Measurements from ENCODE around the gene ATXN10.
A peak's percentile ranks its signal among the peaks of the same experiment; 100 is the strongest.

Gene ATXN10

DNA sequence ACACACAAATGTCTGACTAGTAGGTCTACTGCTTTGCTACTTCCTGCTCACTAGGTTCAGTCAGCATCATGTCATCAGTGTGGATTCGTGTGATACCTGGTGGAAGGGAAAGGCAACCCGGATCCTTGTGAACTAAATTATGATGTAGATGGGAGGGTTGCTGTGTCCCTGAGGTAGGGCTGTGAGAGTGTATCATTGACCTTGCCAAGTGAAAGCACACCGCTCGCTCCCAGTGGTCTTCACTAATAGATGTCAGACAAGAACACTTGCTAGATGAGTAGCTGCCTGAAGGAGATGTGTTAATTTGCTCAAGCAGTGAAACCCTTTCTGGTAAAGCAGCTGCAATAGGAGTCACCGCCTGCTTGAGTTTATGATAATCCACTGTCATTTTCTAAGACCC lies 185.9 kb downstream of the ATXN10 start:
- no peak for DNase-seq (ENCODE audit: low read depth, low spot score)

DNA sequence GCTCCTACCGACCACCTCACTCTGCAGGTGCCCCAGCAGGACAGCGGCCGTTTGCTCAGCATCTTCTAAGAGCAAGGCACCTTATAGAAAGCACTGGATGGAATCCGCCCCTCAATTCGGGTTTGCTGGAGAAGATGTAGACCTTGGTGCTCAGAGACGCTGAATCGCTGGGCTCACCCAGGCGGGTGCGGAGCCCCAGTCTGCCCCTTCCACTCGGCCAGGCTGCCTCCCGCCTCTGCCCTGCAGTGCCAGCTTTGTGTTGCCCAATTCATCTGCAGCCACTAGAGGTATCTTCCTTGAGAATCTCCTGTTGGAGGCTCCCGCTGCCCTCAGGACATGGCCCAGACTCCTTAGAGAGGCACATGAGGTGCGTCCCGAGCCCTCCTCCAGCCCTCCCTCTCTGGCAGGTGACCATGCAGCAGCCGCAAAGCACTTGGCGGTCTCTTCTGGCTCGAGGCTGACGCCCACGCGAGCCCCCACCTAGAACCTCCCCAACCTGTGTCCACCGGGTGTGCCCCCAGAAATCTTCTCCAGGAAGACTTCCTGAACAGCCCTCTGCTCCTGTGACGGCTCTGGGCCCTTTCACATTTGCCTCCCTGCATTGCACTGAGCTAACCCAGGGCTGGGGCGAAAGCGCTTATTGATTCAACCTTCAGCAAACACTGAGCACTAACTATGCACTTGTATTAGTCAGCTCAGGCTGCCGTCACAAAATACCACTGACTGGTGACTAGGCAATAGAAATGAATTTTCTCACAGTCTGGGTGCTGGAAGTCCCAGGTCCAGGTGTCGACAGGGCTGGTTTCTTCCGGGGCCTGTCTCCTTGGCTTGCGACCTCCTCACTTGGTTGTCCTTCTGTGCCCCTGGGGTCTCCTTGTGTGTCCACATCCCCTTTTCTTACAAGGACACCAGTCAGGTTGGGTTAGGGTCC lies 187.9 kb downstream of the ATXN10 start:
- DNase-seq (ENCODE audit: low read depth, low spot score): no peak

DNA sequence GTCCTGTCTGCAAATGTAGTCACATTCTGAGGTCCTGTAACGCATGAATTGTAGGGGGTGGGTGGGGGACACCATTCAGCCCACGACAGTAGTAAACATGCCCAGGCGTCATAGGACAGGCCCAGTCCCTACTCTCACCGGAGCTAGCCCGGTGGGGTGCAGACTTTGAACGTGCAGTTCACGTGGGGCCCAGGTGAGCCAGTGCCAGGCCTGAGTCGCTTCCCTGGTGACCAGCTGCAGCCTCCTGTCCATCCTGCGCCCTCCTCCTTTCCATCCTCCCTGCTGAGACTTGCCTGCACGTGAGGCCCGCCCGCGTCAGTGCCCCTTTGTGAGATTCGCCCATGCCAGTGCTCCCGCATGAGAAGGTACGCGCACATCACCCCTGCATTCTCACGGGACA lies 188.6 kb downstream of the ATXN10 start:
- DNase-seq (ENCODE audit: low read depth, low spot score): no peak

DNA sequence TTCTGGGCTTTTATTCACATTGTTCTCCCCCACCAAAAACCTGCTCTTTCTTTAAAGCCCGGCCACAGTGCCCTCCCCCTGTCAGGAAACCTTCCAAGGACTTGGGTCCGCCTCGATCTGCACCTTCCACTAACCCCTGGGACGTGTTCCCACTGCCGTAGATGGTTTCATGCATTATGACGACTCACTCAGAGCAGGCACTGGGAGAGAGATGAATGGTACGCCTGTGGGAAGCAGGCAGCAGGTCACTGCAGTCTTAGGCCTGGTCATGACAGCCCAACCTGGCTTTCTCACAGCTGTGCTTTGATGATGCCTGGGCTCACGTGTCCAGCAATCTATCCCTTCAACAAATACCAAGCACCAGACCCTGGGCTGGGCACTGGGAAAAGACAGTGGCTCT lies 189.6 kb downstream of the ATXN10 start:
- no peak for DNase-seq (ENCODE audit: low read depth, low spot score)

- peak; percentile 48 for DNase-seq (ENCODE audit: low read depth, low spot score)
These were observed 192.5 kb downstream of the ATXN10 start for GRCh38 chr22:45863981-45864751.

GRCh38 chr22:45864959-45865476 lies 193.4 kb downstream of the ATXN10 start:
- no peak for DNase-seq (ENCODE audit: low read depth, low spot score)

DNA sequence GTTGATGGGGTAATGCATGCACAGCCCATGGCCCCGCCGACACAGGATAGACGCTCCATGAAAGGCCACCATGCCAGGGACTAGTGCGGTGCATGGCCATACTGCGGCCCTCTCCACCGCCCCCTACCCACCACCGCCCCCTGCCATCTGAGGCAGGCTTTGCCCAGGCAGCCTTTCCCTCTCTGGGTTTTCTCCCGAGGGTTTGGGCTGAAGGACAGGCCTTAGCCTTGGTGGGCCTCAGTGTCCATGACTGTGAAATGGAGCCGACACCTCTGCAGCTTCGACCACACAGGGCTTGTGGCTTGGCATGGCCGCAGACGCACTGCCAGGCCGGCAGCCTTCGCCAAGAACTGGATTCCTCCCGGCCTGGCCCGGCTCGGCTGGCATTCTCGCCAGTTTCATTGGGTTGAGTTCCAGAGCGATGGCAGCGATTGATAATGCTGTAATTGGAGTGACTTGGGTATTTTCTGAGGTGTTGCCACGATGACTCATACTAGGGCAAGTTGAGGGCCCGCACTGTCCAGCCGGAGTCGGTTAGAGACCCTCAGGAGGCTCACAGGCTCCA lies 194.0 kb downstream of the ATXN10 start:
- DNase-seq (ENCODE audit: low read depth, low spot score): no peak

DNA sequence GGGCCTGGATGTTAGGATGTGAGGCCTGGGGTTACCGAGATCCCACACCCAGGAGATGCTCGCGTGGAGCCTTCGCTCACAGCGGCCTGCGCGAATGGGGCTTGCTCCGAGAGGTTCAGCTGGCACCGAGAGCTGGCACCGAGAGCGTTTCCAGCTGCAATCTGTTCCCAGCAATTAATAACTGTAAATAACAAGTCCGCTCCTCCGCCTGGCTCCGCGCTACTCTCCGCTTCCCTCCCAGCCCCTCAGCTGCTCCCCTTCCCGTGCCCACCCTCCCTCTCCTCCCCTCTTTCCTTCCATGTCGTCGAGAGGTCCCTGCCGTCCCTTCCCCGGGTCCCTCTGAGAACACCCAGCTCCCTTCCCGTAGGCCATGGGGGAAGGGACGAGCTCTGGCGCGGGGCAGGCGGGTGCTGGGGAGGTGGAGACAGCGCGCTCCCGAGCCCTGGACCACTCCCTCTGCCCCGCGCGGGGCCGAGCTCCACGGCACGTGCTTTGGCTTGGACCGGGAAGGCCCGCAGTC lies 194.6 kb downstream of the ATXN10 start:
- DNase-seq (ENCODE audit: low read depth, low spot score): no peak

DNA sequence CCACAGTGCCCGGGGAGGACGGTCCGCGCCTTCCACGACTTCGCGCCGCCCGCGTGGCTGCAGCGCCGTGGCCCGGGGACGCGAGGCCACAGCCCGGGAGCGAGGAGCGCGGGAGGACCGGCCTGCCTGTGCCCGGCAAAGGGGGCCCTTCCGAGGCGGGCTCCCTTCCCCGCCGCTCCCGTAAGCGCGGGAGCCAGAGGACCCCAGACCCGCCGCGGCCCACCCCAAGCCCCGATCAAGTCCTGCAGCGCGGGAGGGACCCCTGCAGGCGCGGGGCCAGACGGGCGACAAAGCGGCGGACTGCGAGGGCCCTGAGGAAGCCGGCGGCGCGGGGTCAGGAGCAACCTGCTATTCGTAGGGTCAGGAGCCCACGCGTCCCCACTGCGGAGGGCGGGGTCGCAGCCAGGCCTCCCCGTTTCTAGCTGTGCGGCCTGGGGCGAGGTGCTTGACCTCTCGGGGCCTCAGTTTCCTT lies 195.0 kb downstream of the ATXN10 start:
- no peak for DNase-seq (ENCODE audit: low read depth, low spot score)

- no peak for DNase-seq (ENCODE audit: low read depth, low spot score)
These were observed 195.7 kb downstream of the ATXN10 start for GRCh38 chr22:45867118-45867905.

GRCh38 chr22:45867906-45868555 lies 196.4 kb downstream of the ATXN10 start:
- DNase-seq (ENCODE audit: low read depth, low spot score): no peak

GRCh38 chr22:45868571-45869339 lies 197.1 kb downstream of the ATXN10 start:
- DNase-seq (ENCODE audit: low read depth, low spot score): no peak

- no peak for DNase-seq (ENCODE audit: low read depth, low spot score)
These were observed 197.8 kb downstream of the ATXN10 start for GRCh38 chr22:45869340-45869847.

DNA sequence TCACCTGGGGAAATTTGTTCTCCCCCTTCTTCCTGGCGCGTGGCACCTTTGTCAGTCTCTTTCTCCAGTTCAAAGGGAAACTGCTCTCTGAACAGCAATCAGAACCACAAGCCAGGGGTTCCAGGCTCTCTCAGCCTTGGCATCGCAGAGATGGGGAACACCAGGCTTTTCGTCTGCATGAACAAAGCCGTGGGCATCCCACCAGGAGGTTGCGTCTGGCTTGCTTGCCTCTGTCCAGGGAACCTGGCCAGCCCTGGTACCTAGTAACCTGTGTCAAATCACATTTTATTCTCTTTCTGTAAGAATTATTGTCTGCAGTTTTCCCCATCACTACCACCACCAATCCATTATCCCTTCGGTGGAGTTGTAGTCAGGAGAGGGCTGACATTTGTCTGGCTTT lies 198.4 kb downstream of the ATXN10 start:
- DNase-seq (ENCODE audit: low read depth, low spot score): no peak

- no peak for DNase-seq (ENCODE audit: low read depth, low spot score)
These were observed 200.1 kb downstream of the ATXN10 start for GRCh38 chr22:45871721-45872120.

GRCh38 chr22:45872659-45873263 lies 201.1 kb downstream of the ATXN10 start:
- no peak for DNase-seq (ENCODE audit: low read depth, low spot score)

DNA sequence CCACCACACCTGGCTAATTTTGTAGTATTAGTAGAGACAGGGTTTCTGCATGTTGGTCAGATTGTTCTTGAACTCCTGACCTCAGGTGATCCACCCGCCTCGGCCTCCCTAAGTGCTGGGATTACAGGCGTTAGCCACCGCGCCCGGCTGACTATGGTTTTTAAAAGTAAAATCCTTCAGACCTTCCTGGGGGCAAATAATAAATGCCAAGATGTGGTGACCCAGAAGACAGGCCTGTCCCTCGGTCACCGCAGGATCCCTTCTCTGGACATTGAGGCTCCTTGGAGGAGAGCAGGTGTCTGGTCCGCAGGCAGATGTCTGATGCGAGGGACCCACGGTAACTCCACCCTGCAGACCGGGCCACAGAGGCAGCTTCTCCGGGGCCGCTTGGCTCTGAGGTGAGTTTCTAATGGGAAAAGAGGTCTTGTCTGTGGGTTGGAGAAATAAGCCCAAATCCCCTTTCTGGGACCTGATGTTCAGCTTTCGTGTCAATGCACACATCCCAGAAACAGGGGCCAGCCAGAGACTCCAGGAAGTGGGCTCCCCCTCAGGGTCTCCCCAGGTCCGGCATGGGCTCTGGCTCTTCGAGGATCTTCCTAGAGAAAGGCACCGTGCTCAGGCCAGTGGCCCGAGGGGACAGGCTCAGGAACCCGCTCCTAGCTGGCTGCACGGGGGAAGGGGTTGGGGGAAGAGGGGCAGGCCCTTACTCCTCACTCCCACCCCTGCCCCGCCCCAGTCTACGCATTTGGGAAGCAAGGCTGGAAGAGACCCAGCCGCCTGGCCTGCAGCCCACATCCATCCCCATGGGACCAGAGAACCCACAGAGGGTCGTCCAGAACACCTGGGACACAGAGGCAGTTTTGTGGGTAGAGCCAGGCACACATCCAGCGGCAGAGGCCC lies 204.8 kb downstream of the ATXN10 start:
- no peak for DNase-seq (ENCODE audit: low read depth, low spot score)

DNA sequence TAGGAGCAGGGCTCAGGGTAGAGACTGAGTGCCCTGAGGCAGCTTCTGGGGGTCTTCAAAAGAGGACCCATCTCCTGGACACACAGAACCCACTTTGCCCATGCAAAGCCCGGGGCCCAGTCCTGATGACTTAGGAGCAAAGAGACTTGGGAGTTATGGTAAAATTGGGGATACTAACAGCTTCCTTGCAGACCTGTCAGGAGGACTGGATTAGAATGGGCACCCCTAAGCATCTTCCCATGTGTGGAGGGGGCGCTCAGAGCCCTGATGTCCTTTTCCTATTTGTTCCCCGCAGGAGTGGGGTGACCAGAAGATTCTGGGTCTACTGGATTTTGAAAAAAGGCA lies 205.4 kb downstream of the ATXN10 start:
- DNase-seq (ENCODE audit: low read depth, low spot score): no peak

Data from activated CD4-positive, CD25-positive, alpha-beta regulatory T cell treated with anti-CD3 and anti-CD28 coated beads, Interleukin-2, amount 50 U/mL, for 16 hours (primary cell).